NCI-H82 (cell line): ENCODE results near the gene IGFALS.

Experiments used
- DNase-seq: peaks from one replicate; lab custom pipeline; 2025; lab: John Stamatoyannopoulos, UW

Gene IGFALS

DNA sequence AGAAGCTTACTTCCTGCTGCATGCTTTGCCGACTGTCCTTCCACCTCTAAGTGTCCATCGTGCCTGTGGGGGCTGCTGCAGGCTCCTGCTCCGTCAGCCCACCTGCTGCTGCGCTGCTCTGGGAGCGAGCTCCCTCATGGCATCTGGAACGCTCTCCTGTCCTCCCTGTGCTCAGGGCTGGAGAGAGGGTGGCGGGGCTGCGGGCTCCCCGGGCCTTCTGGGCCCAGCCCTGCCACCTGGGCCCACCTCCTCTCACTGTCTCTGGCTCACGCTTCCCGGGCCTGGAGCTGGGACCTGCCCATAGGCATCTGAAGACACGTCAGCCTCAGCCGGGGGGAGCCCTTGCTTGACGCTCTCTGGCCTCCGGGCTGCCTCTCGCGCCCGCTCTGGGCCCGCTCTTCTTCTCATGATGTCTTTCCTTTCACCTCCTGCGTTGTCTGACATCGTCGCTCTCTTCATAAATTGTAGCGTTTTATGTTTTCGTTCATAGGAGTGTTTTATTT lies 49.1 kb downstream of the IGFALS start:
- no peak for DNase-seq

GRCh38 chr16:1743376-1744337 lies 49.8 kb downstream of the IGFALS start:
- no peak for DNase-seq

DNA sequence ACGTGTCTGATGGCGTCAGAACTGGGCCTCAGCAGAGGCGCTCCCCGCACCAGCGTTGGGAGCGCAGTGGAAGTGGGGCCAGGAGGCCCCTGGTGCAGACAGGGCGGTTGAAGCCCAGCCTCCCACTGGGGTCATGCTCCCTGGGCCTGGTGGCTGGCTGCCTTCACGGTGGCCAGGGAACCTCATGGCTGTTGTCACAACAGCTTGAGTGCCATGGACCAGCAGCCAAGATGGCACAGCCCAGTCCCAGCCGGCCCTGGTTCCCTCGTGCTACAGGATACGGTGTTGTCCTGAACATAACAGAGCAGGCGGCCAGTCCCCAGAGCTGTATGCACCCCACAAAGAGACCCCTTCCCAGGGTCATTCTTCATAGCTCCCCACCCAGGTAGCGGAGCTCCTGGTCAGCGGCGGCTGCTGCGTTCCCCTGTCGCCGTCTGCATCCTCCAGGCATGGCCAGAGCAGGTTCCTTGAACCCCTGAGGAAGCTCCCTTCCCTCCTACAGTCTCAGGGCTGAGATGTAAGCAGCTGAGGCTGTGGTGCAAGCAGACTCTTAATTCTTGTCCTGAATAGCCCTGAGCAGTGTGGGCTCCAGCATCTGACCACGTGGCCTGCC lies 51.8 kb downstream of the IGFALS start:
- DNase-seq = no peak

- no peak for DNase-seq
These were observed 52.6 kb downstream of the IGFALS start for GRCh38 chr16:1740781-1741490.
